DND-41 (cell line): ENCODE results near the gene UCN3.

ENCODE experiments used
- EZH2 ChIP-seq: IDR thresholded peaks from 3 replicates; pipeline ENCODE4 v1.6.1; 2012; ENCODE audit warnings: borderline replicate concordance, low read depth, mild to moderate bottlenecking, moderate library complexity, low read length, inconsistent platforms; ENCODE audit not compliant: severe bottlenecking
- TF ChIP-seq, protein P1 (sequence below): IDR thresholded peaks from 2 replicates; pipeline ENCODE4 v1.5.1; 2012; ENCODE audit warnings: borderline replicate concordance, low read length, moderate library complexity, mild to moderate bottlenecking; ENCODE audit not compliant: poor library complexity, severe bottlenecking; ENCODE audit errors: extremely low read depth

DNA sequence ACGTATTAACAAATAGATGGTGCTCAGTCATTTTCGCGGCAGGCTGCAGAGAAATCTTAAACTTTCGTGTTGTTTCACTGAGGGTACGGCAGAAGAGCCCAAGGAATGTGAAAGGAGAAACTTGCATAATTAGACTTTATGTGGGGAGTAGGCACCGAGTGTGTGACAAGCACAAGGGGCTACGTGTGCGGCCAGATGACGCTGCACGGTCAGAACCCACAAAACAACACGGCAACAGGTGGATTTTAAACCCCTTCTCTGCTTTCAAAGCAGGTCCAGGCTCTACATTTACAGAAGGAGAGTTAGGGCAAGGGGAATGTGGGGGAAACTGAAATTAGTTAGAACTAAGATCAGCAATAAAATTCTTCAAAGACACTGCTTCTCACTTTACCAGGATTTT, 392 bp upstream of the UCN3 start:
- TF ChIP-seq, protein P1, sequence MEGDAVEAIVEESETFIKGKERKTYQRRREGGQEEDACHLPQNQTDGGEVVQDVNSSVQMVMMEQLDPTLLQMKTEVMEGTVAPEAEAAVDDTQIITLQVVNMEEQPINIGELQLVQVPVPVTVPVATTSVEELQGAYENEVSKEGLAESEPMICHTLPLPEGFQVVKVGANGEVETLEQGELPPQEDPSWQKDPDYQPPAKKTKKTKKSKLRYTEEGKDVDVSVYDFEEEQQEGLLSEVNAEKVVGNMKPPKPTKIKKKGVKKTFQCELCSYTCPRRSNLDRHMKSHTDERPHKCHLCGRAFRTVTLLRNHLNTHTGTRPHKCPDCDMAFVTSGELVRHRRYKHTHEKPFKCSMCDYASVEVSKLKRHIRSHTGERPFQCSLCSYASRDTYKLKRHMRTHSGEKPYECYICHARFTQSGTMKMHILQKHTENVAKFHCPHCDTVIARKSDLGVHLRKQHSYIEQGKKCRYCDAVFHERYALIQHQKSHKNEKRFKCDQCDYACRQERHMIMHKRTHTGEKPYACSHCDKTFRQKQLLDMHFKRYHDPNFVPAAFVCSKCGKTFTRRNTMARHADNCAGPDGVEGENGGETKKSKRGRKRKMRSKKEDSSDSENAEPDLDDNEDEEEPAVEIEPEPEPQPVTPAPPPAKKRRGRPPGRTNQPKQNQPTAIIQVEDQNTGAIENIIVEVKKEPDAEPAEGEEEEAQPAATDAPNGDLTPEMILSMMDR = no peak
- TF ChIP-seq EZH2 = no peak
